Left lobe of liver (tissue), 2 donors: ENCODE measurements around the gene PXDN. TPM values are rescaled to one million over a fixed set of nuclear protein-coding genes. Genes with fewer than 3 reads are reported as not detected.
A peak's percentile ranks its signal among the peaks of the same experiment; 100 is the strongest.

Experiments used
- ATAC-seq: fragments of 200-7000 bp; cut with Tn5 transposase; one replicate; pipeline ENCODE4 v1.9.1; 2020; ENCODE audit warnings: mild to moderate bottlenecking, moderate library complexity
- DNase-seq: peaks from one replicate; pipeline ENCODE4 v3.0.0-alpha.2; 2020; ENCODE audit warnings: low spot score
- total RNA-seq: library from RNA; stranded (reverse); gene quantifications from one replicate; pipeline ENCODE4 v1.2.1, GENCODE V29; 2021
- donor health status: DM: no; HTN: no; CAD: no; lungs with moderate emphysema.
- donor health status: DM: no; HTN: yes; CAD: no.

PXDN gene
- total RNA-seq, 1 donor from 2014 or later = 9.4 TPM

GRCh38 chr2:1654696-1655374, 89.5 kb downstream of the PXDN start:
- ATAC-seq = no peak
- DNase-seq = peak; percentile 19

DNA sequence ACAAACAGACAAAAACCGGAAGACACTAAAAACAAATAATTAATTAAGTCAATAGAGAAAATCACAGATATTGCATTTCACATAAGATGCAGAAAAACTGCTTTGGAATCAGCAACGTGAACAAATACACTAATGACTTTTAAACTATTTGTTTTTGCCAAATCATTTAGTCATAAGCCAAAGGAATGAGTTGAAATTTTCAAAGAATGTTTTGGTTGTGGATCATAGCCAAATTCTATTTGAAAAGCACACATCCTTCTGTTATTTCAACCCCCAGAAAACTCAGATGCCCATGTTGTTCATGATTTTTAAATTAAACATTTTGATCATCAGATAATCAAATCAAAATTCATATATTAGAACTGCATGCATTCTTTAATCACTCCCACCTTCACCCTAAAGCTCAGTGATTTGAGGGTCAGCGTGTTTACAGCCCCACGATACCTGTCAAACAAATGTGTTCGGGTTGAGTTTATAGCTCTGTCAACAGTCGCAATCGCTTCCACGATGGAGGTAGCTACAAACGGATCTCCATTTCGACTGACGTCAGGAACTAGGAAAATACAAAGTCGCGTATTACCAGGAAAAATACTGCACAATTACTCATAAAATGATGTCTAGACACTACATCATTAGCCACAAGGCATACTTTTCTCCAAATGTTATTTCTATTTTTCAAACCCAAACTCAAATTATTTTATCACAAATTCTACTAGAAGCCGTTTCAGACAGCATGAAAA, 90.2 kb downstream of the PXDN start:
- peak; percentile 15 for DNase-seq
- no peak for ATAC-seq

DNA sequence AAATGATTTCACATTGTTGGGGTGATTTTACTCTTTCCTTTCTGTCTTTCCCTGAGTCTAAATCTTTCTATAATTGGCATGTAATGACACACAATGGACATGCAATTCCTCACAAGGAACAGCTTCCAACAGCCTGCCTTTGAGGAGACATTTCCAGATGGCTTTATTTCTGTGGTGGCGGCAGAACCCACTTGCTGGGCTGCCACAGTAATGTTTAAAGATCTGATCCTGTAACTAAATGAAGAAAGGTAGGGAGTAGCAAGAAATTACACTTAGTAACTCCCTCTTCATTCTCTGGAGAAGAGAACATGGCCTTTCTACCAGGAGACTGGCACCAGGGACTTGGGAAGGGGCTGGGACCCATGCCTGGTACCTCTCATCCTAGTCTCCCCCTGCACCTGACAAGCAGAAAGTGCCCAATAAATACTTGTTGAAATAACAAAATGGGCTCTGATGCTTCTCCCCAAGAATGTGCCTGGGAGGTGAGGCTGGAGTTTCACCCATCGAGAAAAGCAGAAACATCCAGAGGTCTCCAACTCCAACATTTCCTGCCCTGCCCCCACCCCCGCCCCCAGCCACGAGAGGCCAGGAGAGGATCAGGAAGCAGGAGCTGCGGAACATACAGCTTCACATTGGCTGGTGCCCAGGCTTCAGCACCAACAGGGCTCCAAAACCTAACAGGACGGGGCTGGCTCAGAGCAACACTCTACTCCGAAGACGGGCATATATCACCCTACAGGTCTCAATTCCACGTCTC, 92.1 kb downstream of the PXDN start:
- DNase-seq (peak; percentile 28), ATAC-seq (peak; percentile 52)

- DNase-seq (peak; percentile 34), ATAC-seq (no peak)
Measured at GRCh38 chr2:1651121-1652033, 92.9 kb downstream of the PXDN start.

DNA sequence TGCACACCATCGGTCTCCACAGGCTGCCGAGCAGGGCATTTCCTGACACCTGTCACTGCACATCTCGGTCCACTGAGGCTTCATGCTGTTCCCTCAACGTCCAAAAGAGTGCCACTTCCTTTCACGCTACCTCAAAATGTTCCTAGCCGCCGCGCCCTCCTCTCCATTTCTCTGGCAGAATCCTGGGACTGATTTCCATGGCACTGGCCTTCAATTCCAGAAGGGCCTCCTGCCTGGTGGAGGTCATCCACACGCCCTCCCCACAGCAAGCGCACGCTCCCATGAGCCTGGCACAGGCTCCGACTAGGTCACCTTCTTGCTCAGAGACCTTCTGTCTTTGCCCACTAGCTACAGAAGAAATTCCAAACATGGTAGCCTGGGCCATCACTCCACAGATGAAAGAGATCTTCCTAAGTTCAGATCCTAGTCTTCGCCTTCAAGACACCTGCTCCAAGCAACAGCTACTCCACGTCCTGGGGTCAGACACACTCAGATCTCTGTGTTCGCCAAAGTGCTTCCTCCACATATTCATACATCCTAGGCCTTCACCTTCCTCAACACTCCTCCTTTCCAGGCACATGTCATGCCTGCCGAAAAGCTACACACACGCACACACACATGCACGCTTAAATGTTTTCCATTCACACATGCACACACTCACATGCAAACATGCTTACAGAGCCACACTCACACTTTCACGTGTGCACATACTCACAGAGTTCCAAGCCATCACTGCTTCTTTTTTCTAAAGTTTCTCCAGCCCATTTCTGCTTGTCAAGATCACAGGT, 94.0 kb downstream of the PXDN start:
- ATAC-seq = no peak
- DNase-seq = no peak

- no peak for DNase-seq
- no peak for ATAC-seq
Measured at GRCh38 chr2:1649103-1650084, 94.9 kb downstream of the PXDN start.

DNA sequence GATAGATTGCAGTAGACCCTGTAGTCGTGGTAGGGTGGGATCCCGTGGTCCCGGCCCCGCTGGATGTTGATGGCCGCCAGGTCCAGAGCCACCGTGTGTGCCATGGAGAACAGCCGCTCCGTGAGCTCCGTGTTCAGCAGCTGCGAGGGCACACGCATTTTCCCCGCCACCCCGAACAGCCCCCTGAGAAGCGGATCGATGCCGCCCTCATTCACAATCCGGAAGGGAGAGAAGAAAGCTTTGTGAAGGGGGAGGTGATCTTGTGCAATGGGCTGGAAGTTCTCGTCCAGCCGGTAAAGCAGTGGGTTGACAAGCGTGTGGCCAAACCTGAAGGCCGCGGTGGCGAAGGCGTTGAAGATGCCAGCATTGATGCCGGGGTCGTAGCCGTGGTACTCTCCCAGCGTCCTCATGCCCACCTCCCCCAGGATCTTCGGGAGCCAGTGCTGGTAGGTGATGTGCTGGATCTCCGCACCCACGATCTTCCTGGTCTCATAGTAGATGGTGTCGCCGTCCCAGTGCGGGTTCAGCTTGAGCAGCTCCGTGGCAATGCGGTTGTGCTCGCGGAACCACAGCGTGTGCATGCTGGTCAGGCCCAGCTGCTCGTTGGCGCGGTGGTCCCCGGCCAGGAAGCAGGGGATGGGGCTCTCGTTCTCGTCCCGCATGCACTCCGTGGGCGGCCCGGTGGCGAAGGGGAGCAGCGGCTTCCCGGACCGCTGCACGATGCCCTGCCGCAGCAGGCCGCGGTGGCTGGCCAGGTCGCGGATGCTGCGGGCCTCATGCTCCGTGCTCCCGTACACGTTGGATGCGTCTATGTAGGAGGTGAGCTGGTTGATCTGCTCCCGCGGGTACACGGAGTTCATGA, 95.8 kb downstream of the PXDN start:
- no peak for ATAC-seq
- no peak for DNase-seq

DNA sequence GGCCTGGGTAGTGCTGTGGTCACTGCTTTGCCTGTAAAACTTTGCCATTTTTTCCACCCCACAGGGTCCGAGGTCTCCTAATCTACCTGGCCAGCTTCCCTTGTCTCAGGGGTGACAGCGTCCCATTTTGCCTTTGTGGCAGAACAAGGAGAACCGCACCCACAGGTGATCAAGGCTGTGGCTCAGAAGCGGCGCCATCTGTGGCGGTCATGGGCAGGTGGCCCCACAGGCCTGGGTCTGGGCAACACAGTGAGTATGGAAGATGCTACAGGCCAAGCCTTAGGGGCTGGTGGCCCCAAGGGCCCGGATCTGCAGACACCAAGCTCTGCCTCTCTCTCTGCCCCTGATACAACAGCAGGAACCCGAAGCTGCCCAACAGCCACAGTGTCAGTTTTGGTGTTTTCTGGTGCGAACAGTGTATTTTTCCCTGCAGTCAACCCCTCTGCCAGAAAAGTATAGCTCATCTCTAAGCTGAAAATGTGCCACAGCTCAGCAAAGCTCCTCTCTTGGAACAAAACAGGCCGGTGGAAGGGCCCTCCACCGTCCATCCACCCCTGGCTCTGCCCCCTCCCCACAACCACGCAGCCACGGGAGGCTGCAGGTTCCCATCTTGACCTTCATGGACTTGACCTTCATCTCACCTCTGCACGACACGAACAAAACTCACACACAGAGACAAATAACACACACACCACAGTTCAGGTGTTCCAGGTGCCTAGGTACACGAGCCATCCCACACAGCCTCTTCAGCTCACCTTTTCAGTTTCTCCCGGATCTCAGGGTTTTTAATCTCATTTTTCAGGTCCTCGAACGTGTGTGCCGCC, 96.7 kb downstream of the PXDN start:
- ATAC-seq = no peak

DNA sequence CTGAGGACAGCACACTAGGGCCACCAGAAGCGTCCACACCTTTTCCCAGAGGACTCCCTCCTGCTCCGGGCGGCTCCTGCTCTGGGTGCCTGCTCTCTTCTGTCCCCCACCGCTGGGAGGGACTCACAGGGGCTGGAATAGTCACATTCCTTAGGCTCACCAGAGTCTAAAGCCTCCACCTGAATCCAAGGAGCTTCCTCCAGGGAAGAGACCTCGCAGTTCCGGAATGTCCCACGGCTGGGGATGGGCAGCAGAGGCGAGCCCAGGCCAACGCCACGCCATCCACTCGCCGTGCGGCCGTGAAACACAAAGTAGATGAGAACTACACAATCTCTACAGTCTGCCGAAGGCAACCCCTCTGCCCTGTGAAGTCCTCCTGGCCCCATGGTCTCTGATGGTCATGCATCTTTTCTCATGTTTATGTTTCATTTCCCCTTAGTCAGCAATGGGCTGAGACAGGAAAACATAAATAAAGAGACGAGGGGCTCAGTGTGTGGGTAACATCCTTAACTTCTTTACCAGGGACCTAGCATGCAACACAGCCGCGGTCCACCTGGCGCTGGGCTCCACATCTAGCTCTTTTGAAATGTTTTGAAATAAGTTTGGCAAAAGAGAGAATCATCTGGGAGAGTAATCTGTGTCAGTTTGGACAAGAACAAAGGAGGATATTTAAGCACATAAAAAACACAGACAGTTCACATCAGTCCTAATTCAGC, 98.4 kb downstream of the PXDN start:
- DNase-seq (no peak), ATAC-seq (no peak)

More for the DNA sequence above, 96.7 kb downstream of the PXDN start:
- no peak for DNase-seq

GRCh38 chr2:1644427-1644826, 99.9 kb downstream of the PXDN start:
- ATAC-seq (no peak), DNase-seq (peak; percentile 30)

DNA sequence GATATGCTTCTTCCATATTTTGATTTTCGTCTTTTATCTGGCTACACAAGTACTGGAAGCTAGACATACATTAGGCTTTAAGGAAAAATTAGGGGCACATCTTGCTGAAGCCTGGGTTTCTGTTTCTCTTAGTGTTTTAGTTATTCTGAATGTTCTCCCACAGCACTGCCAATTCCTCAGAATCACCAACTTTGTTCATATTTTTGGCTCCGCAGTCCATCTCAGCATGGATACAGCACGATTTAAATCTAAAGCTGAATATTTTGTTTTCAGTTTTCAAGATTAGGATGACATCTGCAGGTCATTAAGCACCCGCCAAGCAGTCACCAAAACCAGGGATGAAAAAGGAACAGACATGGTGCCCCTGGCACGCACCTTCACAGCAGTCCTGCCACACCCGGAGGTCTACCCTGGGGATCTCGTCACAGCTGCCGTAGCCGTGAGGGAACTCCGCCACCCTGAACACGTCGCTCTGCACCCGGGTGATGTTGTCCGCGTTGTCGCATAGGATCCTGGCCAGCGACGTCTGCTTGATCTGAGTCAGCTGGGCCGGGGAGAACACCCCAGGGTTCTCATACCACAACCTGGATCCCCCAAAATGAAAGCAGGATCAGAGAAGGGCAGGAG, 101.2 kb downstream of the PXDN start:
- DNase-seq (peak; percentile 34), ATAC-seq (no peak)

GRCh38 chr2:1642066-1642861, 102.1 kb downstream of the PXDN start:
- no peak for DNase-seq
- no peak for ATAC-seq

DNA sequence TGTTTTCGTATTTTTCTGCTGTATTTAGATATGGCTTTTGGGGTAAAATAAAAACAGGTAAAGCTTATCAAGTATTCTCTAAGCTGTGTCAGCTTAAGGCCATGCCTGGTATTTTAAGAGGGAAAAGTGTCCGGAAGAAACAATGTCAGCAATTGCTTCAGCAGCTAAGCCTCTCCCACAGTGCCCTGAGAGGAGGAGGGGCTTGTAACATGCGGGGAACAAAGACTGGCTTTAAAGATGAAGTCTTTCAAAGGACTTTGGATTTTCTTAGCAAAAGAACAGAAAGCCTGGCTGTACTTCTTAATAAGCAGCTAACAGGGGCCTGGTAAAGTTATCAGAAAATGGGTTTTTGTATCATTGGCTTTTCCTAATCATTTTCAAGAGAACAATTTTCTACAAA, 102.8 kb downstream of the PXDN start:
- peak; percentile 21 for ATAC-seq
- DNase-seq = no peak

GRCh38 chr2:1640301-1641135, 103.8 kb downstream of the PXDN start:
- DNase-seq = no peak
- no peak for ATAC-seq
